ENCODE data around the gene RIMBP2. TPM values are rescaled to one million over a fixed set of nuclear protein-coding genes. Genes with fewer than 3 reads are reported as not detected.
A peak's percentile ranks its signal among the peaks of the same experiment; 100 is the strongest.

The RIMBP2 gene
- polyA plus RNA-seq, 1 donor from 2014 or later = 14.6 TPM

GRCh38 chr12:130748786-130749185 lies 32.7 kb upstream of the RIMBP2 start:
- no peaks in the 10 kb centered on the region for H3K27me3 ChIP-seq (ENCODE audit: insufficient read depth, low read depth, low read length)
- no peak overlapping the region for H3K4me2 ChIP-seq (ENCODE audit: low read length)
- H3F3A ChIP-seq (ENCODE audit: insufficient read depth, low read length, poor library complexity, severe bottlenecking) = no peaks in the 10 kb centered on the region
- H3K9me3 ChIP-seq (ENCODE audit: low read length) = peaks cover under 1% of the 10 kb centered on the region
- H3K9ac ChIP-seq (ENCODE audit: low read length) = no peak overlapping the region
- TF ChIP-seq, protein P1, sequence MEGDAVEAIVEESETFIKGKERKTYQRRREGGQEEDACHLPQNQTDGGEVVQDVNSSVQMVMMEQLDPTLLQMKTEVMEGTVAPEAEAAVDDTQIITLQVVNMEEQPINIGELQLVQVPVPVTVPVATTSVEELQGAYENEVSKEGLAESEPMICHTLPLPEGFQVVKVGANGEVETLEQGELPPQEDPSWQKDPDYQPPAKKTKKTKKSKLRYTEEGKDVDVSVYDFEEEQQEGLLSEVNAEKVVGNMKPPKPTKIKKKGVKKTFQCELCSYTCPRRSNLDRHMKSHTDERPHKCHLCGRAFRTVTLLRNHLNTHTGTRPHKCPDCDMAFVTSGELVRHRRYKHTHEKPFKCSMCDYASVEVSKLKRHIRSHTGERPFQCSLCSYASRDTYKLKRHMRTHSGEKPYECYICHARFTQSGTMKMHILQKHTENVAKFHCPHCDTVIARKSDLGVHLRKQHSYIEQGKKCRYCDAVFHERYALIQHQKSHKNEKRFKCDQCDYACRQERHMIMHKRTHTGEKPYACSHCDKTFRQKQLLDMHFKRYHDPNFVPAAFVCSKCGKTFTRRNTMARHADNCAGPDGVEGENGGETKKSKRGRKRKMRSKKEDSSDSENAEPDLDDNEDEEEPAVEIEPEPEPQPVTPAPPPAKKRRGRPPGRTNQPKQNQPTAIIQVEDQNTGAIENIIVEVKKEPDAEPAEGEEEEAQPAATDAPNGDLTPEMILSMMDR (IDR thresholded peaks at IDR 0.05; ENCODE audit: poor library complexity, severe bottlenecking) = no peak
- TF ChIP-seq TAF1 (IDR thresholded peaks at IDR 0.05; ENCODE audit: low read depth) (no peak), SMC3 (conservative IDR thresholded peaks at IDR 0.05; ENCODE audit: poor library complexity) (no peak), EP300 (conservative IDR thresholded peaks at IDR 0.05; ENCODE audit: poor library complexity, severe bottlenecking) (no peak), POLR2AphosphoS5 (IDR thresholded peaks at IDR 0.05) (no peak), EZH2 (IDR thresholded peaks at IDR 0.05; ENCODE audit: borderline replicate concordance, insufficient read depth, low read length, poor library complexity, severe bottlenecking) (no peak), MXI1 (conservative IDR thresholded peaks at IDR 0.05; ENCODE audit: poor library complexity, severe bottlenecking) (no peak)
- TF ChIP-seq, protein P2, sequence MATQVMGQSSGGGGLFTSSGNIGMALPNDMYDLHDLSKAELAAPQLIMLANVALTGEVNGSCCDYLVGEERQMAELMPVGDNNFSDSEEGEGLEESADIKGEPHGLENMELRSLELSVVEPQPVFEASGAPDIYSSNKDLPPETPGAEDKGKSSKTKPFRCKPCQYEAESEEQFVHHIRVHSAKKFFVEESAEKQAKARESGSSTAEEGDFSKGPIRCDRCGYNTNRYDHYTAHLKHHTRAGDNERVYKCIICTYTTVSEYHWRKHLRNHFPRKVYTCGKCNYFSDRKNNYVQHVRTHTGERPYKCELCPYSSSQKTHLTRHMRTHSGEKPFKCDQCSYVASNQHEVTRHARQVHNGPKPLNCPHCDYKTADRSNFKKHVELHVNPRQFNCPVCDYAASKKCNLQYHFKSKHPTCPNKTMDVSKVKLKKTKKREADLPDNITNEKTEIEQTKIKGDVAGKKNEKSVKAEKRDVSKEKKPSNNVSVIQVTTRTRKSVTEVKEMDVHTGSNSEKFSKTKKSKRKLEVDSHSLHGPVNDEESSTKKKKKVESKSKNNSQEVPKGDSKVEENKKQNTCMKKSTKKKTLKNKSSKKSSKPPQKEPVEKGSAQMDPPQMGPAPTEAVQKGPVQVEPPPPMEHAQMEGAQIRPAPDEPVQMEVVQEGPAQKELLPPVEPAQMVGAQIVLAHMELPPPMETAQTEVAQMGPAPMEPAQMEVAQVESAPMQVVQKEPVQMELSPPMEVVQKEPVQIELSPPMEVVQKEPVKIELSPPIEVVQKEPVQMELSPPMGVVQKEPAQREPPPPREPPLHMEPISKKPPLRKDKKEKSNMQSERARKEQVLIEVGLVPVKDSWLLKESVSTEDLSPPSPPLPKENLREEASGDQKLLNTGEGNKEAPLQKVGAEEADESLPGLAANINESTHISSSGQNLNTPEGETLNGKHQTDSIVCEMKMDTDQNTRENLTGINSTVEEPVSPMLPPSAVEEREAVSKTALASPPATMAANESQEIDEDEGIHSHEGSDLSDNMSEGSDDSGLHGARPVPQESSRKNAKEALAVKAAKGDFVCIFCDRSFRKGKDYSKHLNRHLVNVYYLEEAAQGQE (IDR thresholded peaks at IDR 0.05; ENCODE audit: borderline replicate concordance) = no peak
- no peaks in the 10 kb centered on the region for H3K79me2 ChIP-seq (replicated peaks; ENCODE audit: insufficient read depth, low read length)
- H4K20me1 ChIP-seq (ENCODE audit: insufficient read depth) = no peaks in the 10 kb centered on the region
- no peaks in the 10 kb centered on the region for H3K9me2 ChIP-seq (ENCODE audit: insufficient read depth, low read length)
- H3K27ac ChIP-seq (ENCODE audit: low read length) = no peak overlapping the region
- no peak overlapping the region for H3K4me3 ChIP-seq (ENCODE audit: low read length)
- H2AFZ ChIP-seq (ENCODE audit: low read depth, low read length) = no peak overlapping the region
- H3K36me3 ChIP-seq (ENCODE audit: insufficient read depth, low read length) = no peaks in the 10 kb centered on the region

- Histone ChIP-seq H3K9me2 (ENCODE audit: insufficient read depth, low read length) (no peaks in the 10 kb centered on the region), H3K9ac (ENCODE audit: low read length) (peak overlapping the region; percentile 23), H3F3A (ENCODE audit: insufficient read depth, low read length, poor library complexity, severe bottlenecking) (no peaks in the 10 kb centered on the region), H3K27me3 (ENCODE audit: insufficient read depth, low read depth, low read length) (no peaks in the 10 kb centered on the region), H3K36me3 (ENCODE audit: insufficient read depth, low read length) (no peaks in the 10 kb centered on the region), H3K4me3 (ENCODE audit: low read length) (no peak overlapping the region), H4K20me1 (ENCODE audit: insufficient read depth) (no peaks in the 10 kb centered on the region), H3K79me2 (replicated peaks; ENCODE audit: insufficient read depth, low read length) (no peaks in the 10 kb centered on the region), H3K4me2 (ENCODE audit: low read length) (no peak overlapping the region), H3K27ac (ENCODE audit: low read length) (no peak overlapping the region), H3K9me3 (ENCODE audit: low read length) (peaks cover 3% of the 10 kb centered on the region), H2AFZ (ENCODE audit: low read depth, low read length) (no peak overlapping the region)
- TF ChIP-seq RAD21 (conservative IDR thresholded peaks at IDR 0.05) (peak; percentile 99), MXI1 (conservative IDR thresholded peaks at IDR 0.05; ENCODE audit: poor library complexity, severe bottlenecking) (peak; percentile 49), SMC3 (conservative IDR thresholded peaks at IDR 0.05; ENCODE audit: poor library complexity) (peak; percentile 95), TAF1 (IDR thresholded peaks at IDR 0.05; ENCODE audit: low read depth) (no peak), EZH2 (IDR thresholded peaks at IDR 0.05; ENCODE audit: borderline replicate concordance, insufficient read depth, low read length, poor library complexity, severe bottlenecking) (no peak), EP300 (conservative IDR thresholded peaks at IDR 0.05; ENCODE audit: poor library complexity, severe bottlenecking) (no peak), POLR2AphosphoS5 (IDR thresholded peaks at IDR 0.05) (no peak)
- TF ChIP-seq, protein P1 (IDR thresholded peaks at IDR 0.05; ENCODE audit: poor library complexity, severe bottlenecking) = peak; percentile 97
- TF ChIP-seq, protein P2 (IDR thresholded peaks at IDR 0.05; ENCODE audit: borderline replicate concordance) = no peak
Observed at GRCh38 chr12:130747867-130748740, 32.0 kb upstream of the RIMBP2 start.

All from neural cell (in vitro differentiated cells).